HG03558 (cell line): ENCODE data around the gene RPAP3.
A peak's percentile ranks its signal among the peaks of the same experiment; 100 is the strongest.

ENCODE experiments used
- ATAC-seq: cut with Tn5 transposase; IDR thresholded peaks from one replicate; pipeline ENCODE4 v1.9.1; 2021; ENCODE audit warnings: moderate number of reproducible peaks; ENCODE audit not compliant: unreplicated experiment; ENCODE audit errors: extremely low read depth

The RPAP3 gene

DNA sequence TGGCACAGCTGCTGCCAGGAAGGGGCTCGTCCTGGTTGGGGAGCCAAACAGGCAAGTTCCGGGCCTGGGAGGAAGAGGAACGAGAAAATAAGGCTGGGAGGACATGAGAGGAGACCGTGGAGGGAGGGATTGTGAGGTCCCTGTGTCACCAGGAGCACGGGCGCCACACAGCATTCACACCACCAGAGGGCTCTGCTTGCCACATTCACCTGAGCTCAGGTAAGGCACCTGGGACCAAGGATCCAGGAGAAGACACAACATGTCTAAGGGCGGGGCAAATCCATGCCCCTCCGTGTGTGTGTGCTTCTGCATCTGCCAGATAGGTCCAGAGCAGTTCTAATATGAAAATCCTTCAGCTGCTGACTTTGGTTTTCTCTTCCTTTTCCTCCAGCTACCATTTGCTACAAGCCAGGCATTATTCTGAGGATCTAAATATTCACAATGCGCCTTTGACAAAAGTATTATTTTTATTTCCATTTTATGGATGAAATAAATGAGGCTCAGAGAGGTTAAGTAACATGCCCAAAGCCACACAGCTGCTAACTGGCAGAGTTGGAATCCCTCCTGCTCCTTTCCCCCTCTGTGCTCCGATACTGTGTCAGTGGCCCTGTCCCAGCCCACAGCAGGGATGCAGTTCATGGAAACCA, 38.3 kb upstream of the RPAP3 start:
- ATAC-seq = no peak

DNA sequence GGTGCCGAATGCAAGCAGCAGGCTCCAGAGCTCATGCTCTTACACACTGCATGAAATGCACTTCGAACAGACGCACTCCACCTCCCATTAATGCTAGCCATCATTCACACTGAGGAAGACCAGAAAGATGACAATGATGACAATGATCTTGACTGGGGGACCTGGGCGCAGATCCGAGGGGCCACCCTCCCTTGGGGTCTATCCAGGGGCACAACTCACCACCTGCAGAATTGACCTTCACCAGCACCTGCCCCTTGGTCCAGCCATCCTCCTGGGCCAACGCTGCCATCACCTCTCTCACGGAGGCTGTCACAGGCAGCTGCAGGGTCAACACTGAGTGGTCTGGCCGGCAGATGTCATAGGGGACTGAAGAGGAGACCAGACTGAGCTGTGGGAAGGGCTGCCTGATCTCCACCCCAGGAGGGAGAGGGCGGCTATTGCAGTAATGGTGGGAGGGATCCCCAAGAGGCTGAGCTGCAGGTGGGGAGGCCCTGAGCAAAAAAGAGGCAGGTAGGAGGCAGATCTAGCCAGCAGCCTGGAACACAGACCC, 37.6 kb upstream of the RPAP3 start:
- no peak for ATAC-seq

- ATAC-seq = no peak
Observed at GRCh38 chr12:47742253-47742825, 36.5 kb upstream of the RPAP3 start.

- ATAC-seq = no peak
Observed at GRCh38 chr12:47741340-47741703, 35.5 kb upstream of the RPAP3 start.

GRCh38 chr12:47740606-47741339, 34.9 kb upstream of the RPAP3 start:
- ATAC-seq = no peak

- ATAC-seq = peak; percentile 50
Observed at GRCh38 chr12:47739979-47740378, 34.1 kb upstream of the RPAP3 start.

DNA sequence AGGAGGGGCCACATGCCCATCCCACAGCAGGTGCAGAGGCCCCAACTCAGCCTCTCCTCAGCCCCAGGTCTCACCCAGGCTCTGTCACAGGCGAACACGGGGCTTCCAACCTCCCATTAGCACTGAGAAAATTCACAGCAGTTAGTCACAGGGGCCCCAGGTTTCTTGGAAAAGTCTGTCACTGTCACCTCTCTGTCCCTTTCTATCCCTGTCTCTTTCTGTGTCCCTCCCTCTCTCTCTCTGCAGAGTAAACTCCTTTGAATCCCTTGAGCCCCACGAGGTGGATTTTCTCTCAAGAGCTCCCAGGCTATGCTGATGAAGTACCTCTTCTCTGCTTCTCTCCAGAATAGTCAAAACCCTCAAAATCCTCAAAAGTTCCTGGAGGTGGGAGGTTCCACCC, 33.5 kb upstream of the RPAP3 start:
- no peak for ATAC-seq

DNA sequence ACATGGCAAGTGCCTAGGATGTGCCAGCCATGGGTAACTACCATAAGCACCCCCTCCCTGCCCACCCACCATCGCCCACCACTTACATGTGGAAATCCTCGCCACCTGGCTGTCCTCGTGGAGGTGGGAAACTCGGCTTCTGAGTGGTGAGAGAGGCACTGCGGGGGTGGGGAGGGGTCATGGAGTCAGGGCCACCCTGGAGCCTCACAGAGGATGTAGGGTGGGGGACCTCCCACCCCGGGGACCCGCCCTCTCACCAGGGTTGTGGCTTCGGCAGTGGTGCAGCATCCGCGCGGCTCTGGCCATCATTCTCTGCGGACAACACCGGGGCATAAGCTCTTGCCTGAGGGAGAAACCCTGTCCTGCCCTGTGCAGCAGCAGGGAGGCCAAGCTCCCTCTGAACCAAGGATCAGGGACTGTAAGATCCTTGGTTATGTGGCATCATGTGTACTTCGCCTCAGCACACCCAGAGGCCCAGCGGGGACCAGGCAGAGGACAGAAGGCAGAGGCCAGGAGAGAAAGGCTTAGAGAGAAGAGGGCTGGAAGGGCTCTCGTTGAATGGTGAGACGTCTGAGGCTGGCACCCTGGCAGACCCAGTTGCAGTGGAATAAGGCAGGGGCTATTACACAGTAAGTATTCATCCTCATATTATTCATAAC, 32.2 kb upstream of the RPAP3 start:
- ATAC-seq = no peak

DNA sequence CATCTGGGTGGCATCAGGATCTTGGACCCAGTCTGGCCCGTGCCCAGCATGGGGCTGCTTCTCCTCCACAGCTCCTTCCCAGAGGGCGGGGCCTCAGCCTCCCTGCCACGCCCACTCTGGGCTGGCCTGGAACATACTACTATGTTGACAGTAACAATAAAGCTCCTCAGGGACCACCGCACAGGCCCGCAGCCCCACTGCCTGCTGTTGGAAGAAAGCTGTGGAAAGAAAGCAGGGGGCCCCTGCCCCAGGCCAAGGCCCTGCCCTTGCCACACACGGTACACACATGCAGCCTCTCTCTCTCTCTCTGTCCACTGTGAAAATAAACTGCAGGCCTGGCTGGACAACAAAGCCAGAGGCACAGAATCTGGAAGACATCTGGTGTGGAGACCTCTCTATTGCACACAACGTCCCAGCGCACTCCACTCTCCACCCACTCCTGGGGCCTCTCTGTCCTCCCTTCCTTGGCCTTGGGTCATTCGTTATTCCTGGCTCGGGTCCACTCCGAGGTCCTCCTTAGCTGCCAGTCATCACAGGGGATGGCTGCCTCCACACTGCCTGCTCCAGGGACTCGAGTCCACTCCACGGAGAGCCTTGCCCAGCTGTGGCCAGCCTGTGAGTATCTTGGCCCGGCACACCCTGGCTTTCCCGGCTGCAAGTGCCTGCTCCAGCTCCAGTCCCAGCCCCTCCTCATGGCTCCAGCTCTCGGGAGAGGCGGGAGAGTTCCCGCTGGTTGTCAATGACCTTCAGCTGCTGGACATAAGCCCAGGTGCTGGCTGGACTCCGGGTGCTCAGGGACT, 31.2 kb upstream of the RPAP3 start:
- ATAC-seq = no peak

DNA sequence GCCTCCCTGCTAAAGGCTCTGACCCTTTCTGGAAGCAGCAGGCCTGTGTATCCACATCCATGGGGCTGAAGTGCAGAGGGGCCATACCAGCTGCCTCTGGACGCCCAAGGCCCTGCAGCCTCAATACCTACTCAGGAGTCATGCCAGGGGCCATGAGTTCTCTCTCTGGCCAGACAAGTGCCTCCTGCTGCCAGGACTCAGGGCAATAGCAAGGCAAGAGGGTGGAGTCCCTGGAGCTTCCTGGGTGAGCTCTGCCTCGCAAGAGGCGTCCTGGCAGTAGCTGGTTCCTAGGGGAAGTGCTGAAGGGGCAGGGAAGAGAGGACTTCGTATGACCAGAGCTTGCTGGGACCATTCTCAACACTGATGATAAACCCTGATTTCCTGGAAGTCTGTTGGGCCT, 30.4 kb upstream of the RPAP3 start:
- ATAC-seq = no peak

DNA sequence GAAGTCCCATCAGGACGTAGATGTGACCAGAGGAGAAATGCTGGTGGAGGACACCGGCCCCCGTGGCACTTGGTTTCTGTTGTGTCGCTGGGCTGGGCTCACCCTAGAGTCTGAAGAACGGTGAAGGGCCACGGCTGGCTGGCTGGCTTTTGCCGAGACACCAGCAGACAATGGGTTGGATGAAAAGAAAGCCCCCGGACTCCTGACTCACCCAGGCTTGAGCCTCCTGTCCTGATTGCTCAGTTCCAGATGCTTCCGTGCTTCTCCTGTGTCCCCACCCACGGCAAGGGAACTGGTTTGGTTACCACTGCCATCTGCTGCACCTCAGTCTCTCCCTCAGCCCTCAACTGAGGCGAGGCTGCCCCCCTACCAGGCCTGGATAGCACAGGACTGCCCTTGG, 29.8 kb upstream of the RPAP3 start:
- no peak for ATAC-seq

GRCh38 chr12:47734725-47735480, 29.1 kb upstream of the RPAP3 start:
- no peak for ATAC-seq

DNA sequence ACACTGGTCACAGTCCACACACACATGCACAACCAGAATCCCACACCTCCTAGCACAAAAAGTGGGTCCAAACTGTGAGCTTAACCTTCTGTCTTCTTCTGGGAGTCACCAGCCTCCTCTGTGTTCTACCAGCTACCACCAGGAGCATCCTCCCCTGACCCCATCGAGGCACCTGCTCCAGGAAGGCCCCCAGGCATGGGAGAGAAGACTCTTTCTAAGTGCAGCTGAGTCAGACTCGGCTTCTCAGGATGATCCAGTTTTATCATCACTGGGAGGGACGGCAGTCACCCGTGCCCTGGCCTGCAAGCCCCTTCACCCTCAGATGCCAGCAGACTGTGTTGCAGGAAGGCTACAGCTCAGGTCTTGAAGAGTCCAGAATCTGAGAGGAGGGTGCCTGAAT, 27.3 kb upstream of the RPAP3 start:
- ATAC-seq = no peak

- no peak for ATAC-seq
Observed at GRCh38 chr12:47732504-47732903, 26.7 kb upstream of the RPAP3 start.

DNA sequence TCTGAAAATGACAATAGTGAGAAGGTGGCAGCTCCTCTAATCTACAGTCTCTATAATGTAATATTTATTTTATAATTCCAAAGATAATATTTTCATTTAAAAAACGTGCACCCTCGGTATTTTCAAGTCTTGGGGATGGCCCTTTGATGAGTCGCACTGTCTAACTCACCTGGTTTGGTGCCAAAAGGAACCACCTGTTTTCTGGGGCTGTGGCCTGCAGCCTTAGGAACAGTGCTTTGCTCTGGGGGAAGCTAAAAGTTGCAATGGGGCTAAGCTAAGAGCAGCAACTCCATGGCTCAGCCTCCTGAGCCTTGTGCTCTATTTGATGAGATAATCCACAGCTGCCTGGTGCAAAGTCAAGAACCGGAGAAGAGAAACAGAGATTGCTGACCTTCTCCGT, 25.9 kb upstream of the RPAP3 start:
- ATAC-seq = no peak

- no peak for ATAC-seq
Observed at GRCh38 chr12:47730341-47730744, 24.5 kb upstream of the RPAP3 start.

DNA sequence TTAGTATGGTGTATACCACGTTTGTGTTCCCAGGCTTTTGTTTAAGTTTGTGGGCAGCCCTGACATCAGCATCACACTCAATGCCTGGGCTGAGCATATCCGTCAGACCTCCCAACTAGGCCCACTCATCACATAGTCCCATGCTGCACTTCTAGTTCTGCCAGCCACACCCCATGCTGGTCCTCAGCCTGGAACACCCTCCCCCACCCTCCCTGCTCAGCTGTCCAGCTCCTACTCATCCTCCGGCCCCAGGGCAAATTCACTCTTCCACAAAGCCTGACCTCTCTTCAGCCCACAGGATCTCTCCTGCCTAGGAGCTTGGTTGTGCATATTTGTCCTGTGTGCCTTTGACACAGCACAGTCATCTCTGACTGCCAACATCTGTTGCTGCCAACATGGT, 23.4 kb upstream of the RPAP3 start:
- no peak for ATAC-seq

GRCh38 chr12:47725893-47726292, 20.1 kb upstream of the RPAP3 start:
- ATAC-seq = peak; percentile 82

DNA sequence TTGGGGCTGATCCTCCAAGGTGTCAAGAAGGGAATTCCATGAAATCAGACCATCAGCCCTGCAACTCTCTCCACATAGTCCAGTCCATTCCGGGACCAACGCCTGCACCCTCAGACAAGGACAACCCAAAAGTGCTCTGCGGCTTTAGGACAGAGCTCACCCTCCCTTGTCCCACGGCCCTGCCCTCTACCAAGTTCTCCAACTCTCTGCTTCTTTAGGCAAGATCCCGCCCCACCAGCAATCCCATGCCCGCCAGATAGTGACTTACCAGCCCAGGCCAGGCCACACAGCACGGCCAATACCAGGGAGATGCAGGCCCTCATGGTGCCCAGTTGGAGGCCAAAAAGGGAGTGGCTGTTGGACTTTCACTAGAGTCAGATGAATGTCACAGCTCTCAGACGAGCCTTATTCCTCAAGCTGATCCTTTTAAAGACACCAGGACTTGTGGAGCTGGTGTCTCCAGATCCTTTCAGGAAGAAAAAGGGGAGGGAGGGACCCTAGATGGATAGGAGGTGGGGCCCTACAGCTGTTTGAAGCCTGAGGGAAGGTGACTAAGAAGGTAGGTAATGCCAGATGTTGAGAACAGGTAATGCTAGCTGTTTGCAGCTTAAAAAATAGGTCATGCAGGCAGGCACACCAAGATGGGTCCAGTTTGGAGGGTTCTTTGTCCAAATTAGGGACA, 19.4 kb upstream of the RPAP3 start, which contains the start of gene ENDOU:
TSS of gene ENDOU (minus strand) at position 400 of the 682 bp plus-strand sequence. CDS start at position 323, 77 bp downstream.
- no peak for ATAC-seq
